HG02678 (cell line): Measurements from ENCODE around the gene RFTN1.
A peak's percentile ranks its signal among the peaks of the same experiment; 100 is the strongest.

Experiments used
- ATAC-seq: cut with Tn5 transposase; IDR thresholded peaks from one replicate; pipeline ENCODE4 v1.9.1; 2021; ENCODE audit warnings: mild to moderate bottlenecking, moderate library complexity; ENCODE audit not compliant: unreplicated experiment

Gene RFTN1

GRCh38 chr3:16468336-16469098 is 45.0 kb downstream of the RFTN1 start:
- no peak for ATAC-seq

- ATAC-seq: no peak
These were observed 45.5 kb downstream of the RFTN1 start for GRCh38 chr3:16468002-16468335.

GRCh38 chr3:16467393-16467792 is 46.1 kb downstream of the RFTN1 start:
- peak; percentile 93 for ATAC-seq

GRCh38 chr3:16466822-16467221 is 46.7 kb downstream of the RFTN1 start:
- no peak for ATAC-seq

GRCh38 chr3:16464511-16465148 is 48.9 kb downstream of the RFTN1 start:
- no peak for ATAC-seq

GRCh38 chr3:16463914-16464313 is 49.6 kb downstream of the RFTN1 start:
- no peak for ATAC-seq

GRCh38 chr3:16463119-16463518 is 50.4 kb downstream of the RFTN1 start:
- no peak for ATAC-seq

GRCh38 chr3:16462679-16463078 is 50.8 kb downstream of the RFTN1 start:
- ATAC-seq: no peak

- no peak for ATAC-seq
These were observed 51.8 kb downstream of the RFTN1 start for GRCh38 chr3:16461463-16462245.

- ATAC-seq: no peak
These were observed 52.6 kb downstream of the RFTN1 start for GRCh38 chr3:16460886-16461285.

GRCh38 chr3:16460273-16460672 is 53.2 kb downstream of the RFTN1 start:
- no peak for ATAC-seq

GRCh38 chr3:16456784-16457415 is 56.6 kb downstream of the RFTN1 start:
- no peak for ATAC-seq

GRCh38 chr3:16455966-16456365 is 57.5 kb downstream of the RFTN1 start:
- ATAC-seq: no peak

GRCh38 chr3:16455001-16455400 is 58.5 kb downstream of the RFTN1 start:
- no peak for ATAC-seq

- ATAC-seq: no peak
These were observed 61.2 kb downstream of the RFTN1 start for GRCh38 chr3:16452261-16452660.

GRCh38 chr3:16449369-16449768 is 64.1 kb downstream of the RFTN1 start:
- no peak for ATAC-seq

- ATAC-seq: no peak
These were observed 64.8 kb downstream of the RFTN1 start for GRCh38 chr3:16448639-16449070.

GRCh38 chr3:16447135-16447534 is 66.4 kb downstream of the RFTN1 start:
- ATAC-seq: no peak

GRCh38 chr3:16444344-16444743 is 69.2 kb downstream of the RFTN1 start:
- ATAC-seq: no peak

GRCh38 chr3:16442730-16443129 is 70.8 kb downstream of the RFTN1 start:
- no peak for ATAC-seq

GRCh38 chr3:16441371-16441875 is 72.1 kb downstream of the RFTN1 start:
- ATAC-seq: no peak
